ENCODE data around the gene SYNE2.
"Not testable (repeated sequence)": the region's sequence is repeated elsewhere in the genome, so short reads cannot be mapped to it uniquely, and the experiment has no call there.

The SYNE2 gene, protein sequence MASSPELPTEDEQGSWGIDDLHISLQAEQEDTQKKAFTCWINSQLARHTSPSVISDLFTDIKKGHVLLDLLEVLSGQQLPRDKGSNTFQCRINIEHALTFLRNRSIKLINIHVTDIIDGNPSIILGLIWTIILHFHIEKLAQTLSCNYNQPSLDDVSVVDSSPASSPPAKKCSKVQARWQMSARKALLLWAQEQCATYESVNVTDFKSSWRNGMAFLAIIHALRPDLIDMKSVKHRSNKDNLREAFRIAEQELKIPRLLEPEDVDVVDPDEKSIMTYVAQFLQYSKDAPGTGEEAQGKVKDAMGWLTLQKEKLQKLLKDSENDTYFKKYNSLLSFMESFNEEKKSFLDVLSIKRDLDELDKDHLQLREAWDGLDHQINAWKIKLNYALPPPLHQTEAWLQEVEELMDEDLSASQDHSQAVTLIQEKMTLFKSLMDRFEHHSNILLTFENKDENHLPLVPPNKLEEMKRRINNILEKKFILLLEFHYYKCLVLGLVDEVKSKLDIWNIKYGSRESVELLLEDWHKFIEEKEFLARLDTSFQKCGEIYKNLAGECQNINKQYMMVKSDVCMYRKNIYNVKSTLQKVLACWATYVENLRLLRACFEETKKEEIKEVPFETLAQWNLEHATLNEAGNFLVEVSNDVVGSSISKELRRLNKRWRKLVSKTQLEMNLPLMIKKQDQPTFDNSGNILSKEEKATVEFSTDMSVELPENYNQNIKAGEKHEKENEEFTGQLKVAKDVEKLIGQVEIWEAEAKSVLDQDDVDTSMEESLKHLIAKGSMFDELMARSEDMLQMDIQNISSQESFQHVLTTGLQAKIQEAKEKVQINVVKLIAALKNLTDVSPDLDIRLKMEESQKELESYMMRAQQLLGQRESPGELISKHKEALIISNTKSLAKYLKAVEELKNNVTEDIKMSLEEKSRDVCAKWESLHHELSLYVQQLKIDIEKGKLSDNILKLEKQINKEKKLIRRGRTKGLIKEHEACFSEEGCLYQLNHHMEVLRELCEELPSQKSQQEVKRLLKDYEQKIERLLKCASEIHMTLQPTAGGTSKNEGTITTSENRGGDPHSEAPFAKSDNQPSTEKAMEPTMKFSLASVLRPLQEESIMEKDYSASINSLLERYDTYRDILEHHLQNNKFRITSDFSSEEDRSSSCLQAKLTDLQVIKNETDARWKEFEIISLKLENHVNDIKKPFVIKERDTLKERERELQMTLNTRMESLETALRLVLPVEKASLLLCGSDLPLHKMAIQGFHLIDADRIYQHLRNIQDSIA (N-terminal part only)

DNA sequence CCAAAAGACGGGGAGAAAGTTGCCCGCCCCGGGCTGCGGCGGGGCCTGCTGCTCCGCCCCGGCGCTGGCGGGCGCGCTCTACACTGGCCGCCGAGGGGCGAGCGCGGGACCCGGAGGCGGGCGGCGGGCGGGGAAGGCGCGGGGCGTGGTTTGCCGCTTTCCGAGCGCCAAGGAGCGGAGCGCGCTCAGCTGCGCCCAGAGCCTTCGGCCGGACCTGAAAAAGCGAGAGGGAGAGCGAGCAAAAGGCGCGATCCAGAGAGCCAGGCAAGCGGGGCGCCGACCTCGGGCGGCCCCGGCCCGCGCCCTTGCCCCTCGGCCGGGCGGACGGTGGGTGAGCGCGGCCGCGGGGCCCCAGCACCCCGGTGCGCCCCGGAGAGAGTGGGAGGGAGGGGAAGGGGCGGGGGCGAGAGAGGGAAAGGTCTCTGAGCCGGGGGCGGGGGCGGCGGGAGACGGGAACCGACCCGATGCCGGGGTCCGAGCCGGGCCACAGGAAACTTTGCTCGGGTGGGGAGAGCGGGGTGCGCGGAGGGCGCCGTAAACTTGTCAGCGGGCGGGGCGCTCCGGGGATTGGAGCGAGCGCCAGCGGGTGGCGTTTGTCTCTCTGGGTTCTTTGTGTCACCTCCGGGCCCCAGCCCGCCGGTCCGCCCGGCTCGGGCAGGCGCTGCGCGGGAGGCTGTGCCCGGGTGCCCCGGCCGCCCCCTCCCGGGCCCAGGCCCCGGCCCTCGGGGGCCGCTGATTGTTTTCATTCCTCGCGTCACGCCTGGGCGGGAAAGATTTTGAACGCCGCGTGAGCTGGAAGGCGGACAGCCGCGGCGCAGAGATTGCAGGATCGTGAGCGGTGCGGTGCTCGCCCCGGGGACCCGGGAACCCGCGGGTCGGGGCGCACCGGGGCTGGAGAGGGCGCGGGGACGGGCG, at the start of gene SYNE2:
Gene SYNE2 (plus strand): TSS at position 188 of the 915 bp plus-strand sequence. CDS start 56,145 bp downstream, outside the sequence.
- DNase-seq (ENCODE audit: low read depth) = peak; percentile 62

- not testable (repeated sequence) for DNase-seq (ENCODE audit: low read depth)
Observed at GRCh38 chr14:63803221-63803791, 49.5 kb upstream of the SYNE2 start.

GRCh38 chr14:63806064-63806463, 46.7 kb upstream of the SYNE2 start:
- DNase-seq (ENCODE audit: low read depth) = peak; percentile 55

DNA sequence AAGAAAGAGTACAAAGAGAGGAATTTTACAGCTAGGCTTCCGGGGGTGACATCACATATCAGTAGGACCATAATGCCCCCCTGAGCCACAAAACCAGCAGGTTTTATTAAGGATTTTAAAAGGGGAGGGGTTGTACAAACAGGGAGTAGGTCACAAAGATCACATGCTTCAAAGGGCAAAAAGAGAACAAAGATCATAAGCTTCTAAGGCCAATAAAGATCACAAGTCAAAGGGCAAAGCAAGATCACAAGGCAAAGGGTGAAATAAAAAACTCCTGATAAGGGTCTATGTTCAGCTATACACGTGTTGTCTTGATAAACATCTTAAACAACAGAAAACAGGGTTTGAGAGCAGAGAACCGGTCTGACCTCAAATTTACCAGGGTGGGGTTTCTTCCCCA, 41.1 kb upstream of the SYNE2 start:
- not testable (repeated sequence) for DNase-seq (ENCODE audit: low read depth)

DNA sequence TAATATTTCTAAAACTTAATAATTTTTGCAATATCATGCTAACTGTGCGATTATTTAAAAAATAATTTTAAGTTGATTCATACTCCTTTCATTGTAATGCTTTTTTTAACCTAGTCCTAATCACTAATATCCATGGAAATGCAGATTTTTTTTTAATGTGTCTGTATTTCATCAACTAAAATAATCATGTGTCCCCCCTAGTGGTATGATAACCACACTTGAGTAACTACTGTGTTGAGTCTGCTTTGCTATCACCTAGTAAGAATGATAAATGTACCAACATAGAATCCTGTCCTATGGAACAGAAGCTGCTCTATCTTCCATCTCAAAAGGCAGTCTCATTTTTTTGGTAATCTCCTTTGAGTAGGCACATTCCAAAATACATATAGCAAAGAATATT, 19.1 kb upstream of the SYNE2 start:
- peak; percentile 14 for DNase-seq (ENCODE audit: low read depth)

DNA sequence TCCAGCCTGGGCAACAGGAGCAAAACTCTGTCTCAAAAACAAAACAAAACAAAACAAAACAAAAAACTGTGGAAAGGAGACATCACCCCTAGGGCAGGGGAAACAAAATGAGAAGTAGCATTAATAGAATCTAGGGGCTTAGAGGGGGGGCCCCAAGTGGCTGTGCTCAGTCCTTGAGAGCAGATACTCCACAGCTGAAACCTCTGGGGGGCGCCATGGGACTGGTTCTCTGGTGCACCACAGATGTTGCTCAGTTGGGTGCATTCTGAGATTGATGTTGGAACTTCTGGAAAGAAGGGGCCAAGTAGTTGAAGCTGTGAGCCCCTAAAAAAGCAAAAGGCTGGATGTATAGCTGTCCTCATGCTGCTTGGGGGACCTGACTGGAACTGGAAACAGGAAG, 11.8 kb upstream of the SYNE2 start:
- DNase-seq (ENCODE audit: low read depth) = no peak

GRCh38 chr14:63843796-63844195, 9.0 kb upstream of the SYNE2 start:
- no peak for DNase-seq (ENCODE audit: low read depth)

- peak; percentile 45 for DNase-seq (ENCODE audit: low read depth)
Observed at GRCh38 chr14:63848890-63849289, 3.9 kb upstream of the SYNE2 start.

DNA sequence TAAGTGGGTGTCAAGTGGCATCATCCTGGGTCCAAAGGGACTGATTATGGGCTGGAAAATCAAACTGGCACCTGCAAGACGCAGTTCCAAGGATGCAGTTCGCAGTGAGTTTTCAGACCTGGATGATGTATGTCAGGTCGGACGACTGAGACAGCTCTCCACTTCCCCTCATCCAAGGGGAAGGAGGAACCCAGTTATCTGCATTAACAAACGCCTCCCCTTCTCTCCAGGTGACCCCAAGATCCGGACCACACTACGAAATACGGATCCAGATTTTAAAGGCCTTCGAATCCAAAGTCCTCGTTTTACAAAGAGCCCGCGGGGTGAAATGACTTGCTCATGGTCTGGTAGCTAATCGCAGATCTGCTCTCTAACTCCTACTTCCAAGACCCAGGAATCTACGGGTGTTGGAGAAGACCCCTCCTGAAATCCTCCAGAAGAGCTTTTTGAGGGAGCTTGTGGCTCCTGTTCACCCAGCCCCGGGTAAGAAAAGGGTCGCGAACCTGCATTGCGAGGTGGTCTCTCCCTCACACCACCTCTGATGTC, 460 bp upstream of the SYNE2 start:
- DNase-seq (ENCODE audit: low read depth) = peak; percentile 39

- DNase-seq (ENCODE audit: low read depth) = peak; percentile 51
Observed at GRCh38 chr14:63853831-63854293, 1.1 kb downstream of the SYNE2 start.

DNA sequence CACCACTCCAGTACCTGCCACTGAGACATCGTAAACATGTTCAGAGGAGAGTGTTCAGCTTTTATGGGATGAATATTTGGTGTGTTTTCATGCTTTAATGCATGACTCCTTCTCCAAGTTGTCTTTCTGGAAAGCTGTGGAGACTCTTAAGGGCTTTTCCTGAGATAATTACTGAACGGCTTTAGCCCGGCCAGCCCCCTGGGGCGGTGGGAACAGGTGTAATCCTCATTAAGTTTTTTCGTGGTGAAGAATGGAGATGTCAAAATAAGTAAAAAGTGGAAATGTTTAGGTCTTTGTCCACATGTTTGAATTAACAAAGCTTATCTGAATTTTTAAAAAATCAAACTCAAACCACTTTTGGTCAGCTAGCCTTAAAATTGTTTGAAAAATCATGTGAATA, 1.5 kb downstream of the SYNE2 start:
- no peak for DNase-seq (ENCODE audit: low read depth)

- DNase-seq (ENCODE audit: low read depth) = no peak
Observed at GRCh38 chr14:63855281-63855680, 2.5 kb downstream of the SYNE2 start.

- DNase-seq (ENCODE audit: low read depth) = no peak
Observed at GRCh38 chr14:63857466-63858030, 4.7 kb downstream of the SYNE2 start.

GRCh38 chr14:63860146-63860545, 7.3 kb downstream of the SYNE2 start:
- no peak for DNase-seq (ENCODE audit: low read depth)

GRCh38 chr14:63862163-63862562, 9.4 kb downstream of the SYNE2 start:
- DNase-seq (ENCODE audit: low read depth) = no peak

DNA sequence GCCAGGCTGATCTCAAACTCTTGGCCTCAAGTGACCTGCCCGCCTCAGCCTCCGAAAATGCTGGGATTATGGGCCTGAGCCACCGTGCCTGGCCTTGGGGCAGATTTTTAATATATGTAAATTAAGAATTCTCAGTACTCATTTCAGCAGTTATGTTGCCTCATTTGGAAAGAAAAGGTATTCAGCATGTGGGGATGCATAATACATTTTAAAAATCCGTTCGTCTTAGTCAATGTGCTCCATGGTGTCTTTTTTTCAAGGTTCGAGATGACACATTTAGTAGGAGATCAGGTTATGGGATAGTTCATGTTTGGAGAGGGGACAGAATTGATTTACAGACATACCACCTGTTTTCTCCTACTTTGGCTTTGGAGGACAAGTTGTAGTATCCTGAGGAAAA, 10.2 kb downstream of the SYNE2 start:
- DNase-seq (ENCODE audit: low read depth) = no peak

GRCh38 chr14:63864775-63865174, 12.0 kb downstream of the SYNE2 start:
- DNase-seq (ENCODE audit: low read depth) = not testable (repeated sequence)

GRCh38 chr14:63867933-63868921, 15.4 kb downstream of the SYNE2 start:
- no peak for DNase-seq (ENCODE audit: low read depth)
